AG04449 (cell line): ENCODE measurements around the gene NUDT22.

ENCODE experiments used
- CTCF ChIA-PET: fragments of 350-600 bp; formaldehyde crosslinking; extraction: SDS; loops from one replicate; lab custom pipeline; 2021; ENCODE audit warnings: antibody characterized with exemption; lab: Yijun Ruan, JAX
- POLR2A ChIA-PET: fragments of 400-600, 350-600 bp; formaldehyde crosslinking; extraction: SDS; loops from one replicate; lab custom pipeline; 2020; ENCODE audit warnings: antibody characterized with exemption, inconsistent platforms; lab: Yijun Ruan, JAX
- DNase-seq: peaks from one replicate; pipeline ENCODE4 v3.0.0-alpha.2; 2010; ENCODE audit warnings: low read depth, low spot score
- H3K4me3 ChIP-seq: 2 replicates; pipeline ENCODE4 v1.5.1; 2011; ENCODE audit warnings: low read depth, mild to moderate bottlenecking, control low read depth, low read length
- CTCF ChIP-seq: IDR thresholded peaks from one replicate; pipeline ENCODE4 v1.5.1; 2011; ENCODE audit warnings: mild to moderate bottlenecking, moderate library complexity, low read length, control low read depth, inconsistent platforms; ENCODE audit not compliant: insufficient read depth; ENCODE audit errors: missing control alignments

The NUDT22 gene

GRCh38 chr11:64222651-64223000, 3.4 kb upstream of the NUDT22 start:
- DNase-seq: no peak
- ChIA-PET POLR2A (no interaction called here), CTCF (interaction anchor here (0.5 to 5.2 kb wide), 3 partner anchors 15 to 82 kb away, joined by 3 to 56 read pairs (median 10); partner anchors contain the start of gene FERMT3)
- H3K4me3 ChIP-seq: no peak overlapping the region
- no peak for TF ChIP-seq CTCF

- no peak overlapping the region for H3K4me3 ChIP-seq
- DNase-seq: no peak
- ChIA-PET CTCF (interaction anchor here (0.5 to 5.2 kb wide), 6 partner anchors 11 to 81 kb away, joined by 3 to 56 read pairs (median 5); partner anchors contain the start of gene FERMT3), POLR2A (no interaction called here)
- TF ChIP-seq CTCF: no peak
Observed at GRCh38 chr11:64223001-64223651, 2.9 kb upstream of the NUDT22 start.

GRCh38 chr11:64224151-64224890, 1.8 kb upstream of the NUDT22 start:
- no peak for TF ChIP-seq CTCF
- no peak for DNase-seq
- CTCF ChIA-PET: interaction anchor here (1.0 to 5.2 kb wide), 4 partner anchors 12 to 80 kb away, joined by 3 to 56 read pairs (median 8); partner anchors contain the start of gene FERMT3
- no peak overlapping the region for H3K4me3 ChIP-seq
- POLR2A ChIA-PET: no interaction called here

GRCh38 chr11:64224891-64225607, 1.0 kb upstream of the NUDT22 start:
- CTCF ChIA-PET: interaction anchor here (0.6 to 5.2 kb wide), 6 partner anchors 10 to 79 kb away, joined by 3 to 56 read pairs (median 6); partner anchors contain the start of gene FERMT3
- H3K4me3 ChIP-seq: peak overlapping the region; percentile 91
- TF ChIP-seq CTCF: no peak
- no peak for DNase-seq
- POLR2A ChIA-PET: interaction anchor here (1.6 kb wide), 1 partner anchor 11 kb away, joined by 6 read pairs; no protein-coding TSS in a partner anchor

GRCh38 chr11:64226507-64227051, 505 bp downstream of the NUDT22 start:
- CTCF ChIA-PET: interaction anchor here (1.0 to 5.2 kb wide), 8 partner anchors 12 to 77 kb away, joined by 3 to 56 read pairs (median 6); partner anchors contain the start of gene FERMT3
- H3K4me3 ChIP-seq: peak overlapping the region; percentile 91
- TF ChIP-seq CTCF: no peak
- no peak for DNase-seq
- POLR2A ChIA-PET: interaction anchor here (0.8 to 2.5 kb wide), 8 partner anchors 12 to 44 kb away, joined by 3 to 20 read pairs (median 4); partner anchors contain the start of gene FKBP2
